Panc1 (cell line): ENCODE results near the gene ABLIM2. TPM values are rescaled to one million over a fixed set of nuclear protein-coding genes. Genes with fewer than 3 reads are reported as not detected.

Experiments used
- ATAC-seq: fragments of 200-7000 bp; cut with Tn5 transposase; 2 replicates; pipeline ENCODE4 v1.9.1; 2020; ENCODE audit warnings: mild to moderate bottlenecking, moderate library complexity
- BruUV-seq: library from RNA; stranded (reverse); fragments of 400-500 nt; replicated peaks from 2 replicates; lab custom pipeline; 2021; lab: Mats Ljungman, UMichigan
- CTCF ChIA-PET: fragments of 300-600 bp; sonication (Branson Sonifier 250); formaldehyde crosslinking; loops from one replicate; lab custom pipeline; 2022; ENCODE audit warnings: antibody characterized with exemption; lab: Charles Lee
- POLR2A ChIA-PET: fragments of 300-600 bp; sonication (Branson Sonifier 250); formaldehyde crosslinking; loops from one replicate; lab custom pipeline; 2022; ENCODE audit warnings: antibody characterized with exemption; lab: Charles Lee
- DNase-seq: peaks from one replicate; pipeline ENCODE4 v3.0.0-alpha.2; 2010; ENCODE audit warnings: low read depth, low spot score
- H3K27ac ChIP-seq: 2 replicates; pipeline ENCODE4 v1.5.1; 2011; ENCODE audit warnings: mild to moderate bottlenecking, low read length, inconsistent platforms
- H3K27me3 ChIP-seq: fragments of 200-500 bp; sonication (Bioruptor generic); 2 replicates; pipeline ENCODE4 v1.6.0; 2014; ENCODE audit warnings: low read length, inconsistent platforms; ENCODE audit not compliant: control insufficient read depth, insufficient read depth
- H3K36me3 ChIP-seq: fragments of 200-500 bp; sonication (Bioruptor generic); 2 replicates; pipeline ENCODE4 v1.5.1; 2014; ENCODE audit warnings: inconsistent platforms, mild to moderate bottlenecking, low read length, moderate library complexity; ENCODE audit not compliant: control insufficient read depth, insufficient read depth
- H3K4me1 ChIP-seq: 2 replicates; pipeline ENCODE4 v1.5.1; 2011; ENCODE audit warnings: inconsistent platforms, mild to moderate bottlenecking, low read length, moderate library complexity; ENCODE audit not compliant: control insufficient read depth, insufficient read depth
- H3K4me3 ChIP-seq, 2 experiments: 2 replicates each; pipeline ENCODE4 v1.5.1; 2011 to 2012; ENCODE audit warnings: low read depth in 2 of 2, low read length in 2 of 2, mild to moderate bottlenecking in 2 of 2, inconsistent platforms in 1 of 2, moderate library complexity in 1 of 2
- H3K9me3 ChIP-seq: fragments of 200-500 bp; sonication (Bioruptor generic); 2 replicates; pipeline ENCODE4 v1.5.1; 2014; ENCODE audit warnings: low read depth, mild to moderate bottlenecking, inconsistent platforms, low read length, moderate library complexity; ENCODE audit not compliant: control insufficient read depth, insufficient read depth
- CTCF ChIP-seq: fragments of 450-650 bp; IDR thresholded peaks from 2 replicates; pipeline ENCODE4 v1.5.1; 2017; ENCODE audit warnings: mild to moderate bottlenecking
- POLR2AphosphoS5 ChIP-seq: IDR thresholded peaks from 2 replicates; pipeline ENCODE4 v1.6.1; 2012; ENCODE audit warnings: mild to moderate bottlenecking, low read depth, low read length, moderate library complexity
- REST ChIP-seq, 2 experiments: IDR thresholded peaks; 2 replicates each; pipeline ENCODE4 v1.6.1; 2011 to 2012; ENCODE audit warnings: low read depth in 2 of 2, control low read depth in 1 of 2, low read length in 1 of 2, mild to moderate bottlenecking in 1 of 2, moderate library complexity in 1 of 2; ENCODE audit not compliant: insufficient read depth in 1 of 2
- SIN3A ChIP-seq: IDR thresholded peaks from 2 replicates; pipeline ENCODE4 v1.6.1; 2012; ENCODE audit warnings: low read depth, mild to moderate bottlenecking, low read length, moderate library complexity, borderline replicate concordance; ENCODE audit not compliant: insufficient read depth
- TCF7L2 ChIP-seq: IDR thresholded peaks from 2 replicates; pipeline ENCODE4 v1.6.1; 2011; ENCODE audit warnings: mild to moderate bottlenecking, low read depth, low read length, inconsistent platforms
- in situ Hi-C: cut with HindIII; loops from 2 replicates; pipeline ENCODE4 v1.10.0; 2016; ENCODE audit warnings: low sequenced_read_pairs, low pct_unique_long_range_greater_than_20kb
- intact Hi-C: fragments of 100-400 bp; cut with micrococcal nuclease; formaldehyde crosslinking; loops from one replicate; pipeline ENCODE4 v1.10.0; 2022; ENCODE audit not compliant: unreplicated experiment
- total RNA-seq: library from RNA; stranded (reverse); gene quantifications from one replicate; pipeline ENCODE4 v1.2.1, GENCODE V29; 2021; ENCODE audit not compliant: unreplicated experiment

Gene ABLIM2
- total RNA-seq, 1 experiment from 2014 or later: 0.64 TPM

GRCh38 chr4:7932287-7932686, 226.3 kb downstream of the ABLIM2 start:
- Histone ChIP-seq H3K27me3 (no peaks in the 10 kb centered on the region), H3K27ac (peak overlapping the region; percentile 97), H3K9me3 (no peaks in the 10 kb centered on the region), H3K4me1 (peaks cover 72% of the 10 kb centered on the region), H3K36me3 (peaks cover 5% of the 10 kb centered on the region; the same call in 1 of the 2 replicates), H3K4me3 (no peak overlapping the region)
- intact Hi-C loops: loop anchor here (10.0 kb wide), 1 partner anchor 57 kb away; no protein-coding TSS in a partner anchor
- DNase-seq (no peak), ATAC-seq (no peak)
- CTCF ChIA-PET: interaction anchor here (0.6 kb wide), 1 partner anchor 52 kb away, joined by 6 read pairs; no protein-coding TSS in a partner anchor
- POLR2A ChIA-PET: no interaction called here
- BruUV-seq: no TSS peak
- in situ Hi-C loops: no loop called here
- no peak for TF ChIP-seq CTCF
- no peak for TF ChIP-seq POLR2AphosphoS5
- no peak for TF ChIP-seq SIN3A
- TF ChIP-seq TCF7L2: no peak
- no peak for TF ChIP-seq REST (IDR thresholded peaks at IDR 0.05; ENCODE audit: insufficient read depth in 1 of 2, low read depth in 2 of 2, low read length in 1 of 2)

- in situ Hi-C loops (no loop called here), intact Hi-C loops (no loop called here)
- Histone ChIP-seq H3K27ac (peak overlapping the region; percentile 87), H3K4me3 (peak overlapping the region in 1 of 2 experiments; percentile 7; a peak in 2 of 4 replicates), H3K27me3 (no peaks in the 10 kb centered on the region), H3K36me3 (0 out of 2 replicates have a peak, but pooled peaks cover 3% of the 10 kb centered on the region), H3K9me3 (no peaks in the 10 kb centered on the region), H3K4me1 (peaks cover 89% of the 10 kb centered on the region)
- no TSS peak for BruUV-seq
- peak; percentile 72 for ATAC-seq
- ChIA-PET CTCF (no interaction called here), POLR2A (no interaction called here)
- DNase-seq: no peak
- TF ChIP-seq POLR2AphosphoS5: no peak
- TF ChIP-seq REST (IDR thresholded peaks at IDR 0.05; ENCODE audit: insufficient read depth in 1 of 2, low read depth in 2 of 2, low read length in 1 of 2): no peak
- no peak for TF ChIP-seq CTCF
- no peak for TF ChIP-seq SIN3A
- TF ChIP-seq TCF7L2: no peak
Observed at GRCh38 chr4:7929118-7929951, 229.3 kb downstream of the ABLIM2 start.
